ENCODE measurements around the gene OR2F1.

Gene OR2F1

GRCh38 chr7:143983960-143984359 is 29.3 kb downstream of the OR2F1 start:
- no peaks in the 10 kb centered on the region for H3K4me1 ChIP-seq (ENCODE audit: control insufficient read depth, insufficient read depth, low read length)
- H3K27ac ChIP-seq (ENCODE audit: low read depth, low read length): no peak overlapping the region
- no peaks in the 10 kb centered on the region for H3K27me3 ChIP-seq (ENCODE audit: control insufficient read depth, insufficient read depth, low read length)
- H3K9me3 ChIP-seq (ENCODE audit: control insufficient read depth, insufficient read depth, low read length): no peaks in the 10 kb centered on the region
- H3K4me3 ChIP-seq (ENCODE audit: low read depth, low read length): no peak overlapping the region
- no peaks in the 10 kb centered on the region for H3K36me3 ChIP-seq (ENCODE audit: control insufficient read depth, insufficient read depth, low read length)
- H3K9ac ChIP-seq (ENCODE audit: low read depth, low read length): no peak overlapping the region

DNA sequence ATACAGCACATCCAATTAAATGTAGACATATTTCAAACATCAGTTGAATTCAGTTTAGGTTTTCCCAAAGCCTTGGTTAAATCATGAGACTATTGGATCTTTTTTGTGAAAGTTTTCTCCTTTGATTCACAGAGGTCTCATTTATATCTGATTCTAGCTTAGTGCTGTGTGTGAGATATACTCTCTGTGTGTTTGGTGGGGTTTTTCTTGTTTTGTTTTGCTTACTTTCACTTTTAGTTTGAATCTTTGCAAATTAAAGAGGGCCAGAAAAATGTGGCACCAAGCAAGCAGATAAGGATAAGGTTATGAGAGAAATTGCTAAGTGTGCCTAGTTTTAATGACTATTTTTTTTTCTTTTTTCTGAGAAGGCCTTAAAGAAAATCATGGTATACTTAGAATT is 32.9 kb downstream of the OR2F1 start:
- no peaks in the 10 kb centered on the region for H3K4me1 ChIP-seq (ENCODE audit: control insufficient read depth, insufficient read depth, low read length)
- H3K9me3 ChIP-seq (ENCODE audit: control insufficient read depth, insufficient read depth, low read length): peaks cover 8% of the 10 kb centered on the region; the same call in 1 of the 2 replicates
- H3K4me3 ChIP-seq (ENCODE audit: low read depth, low read length): no peak overlapping the region
- no peaks in the 10 kb centered on the region for H3K36me3 ChIP-seq (ENCODE audit: control insufficient read depth, insufficient read depth, low read length)
- no peaks in the 10 kb centered on the region for H3K27me3 ChIP-seq (ENCODE audit: control insufficient read depth, insufficient read depth, low read length)
- H3K9ac ChIP-seq (ENCODE audit: low read depth, low read length): no peak overlapping the region
- H3K27ac ChIP-seq (ENCODE audit: low read depth, low read length): no peak overlapping the region

DNA sequence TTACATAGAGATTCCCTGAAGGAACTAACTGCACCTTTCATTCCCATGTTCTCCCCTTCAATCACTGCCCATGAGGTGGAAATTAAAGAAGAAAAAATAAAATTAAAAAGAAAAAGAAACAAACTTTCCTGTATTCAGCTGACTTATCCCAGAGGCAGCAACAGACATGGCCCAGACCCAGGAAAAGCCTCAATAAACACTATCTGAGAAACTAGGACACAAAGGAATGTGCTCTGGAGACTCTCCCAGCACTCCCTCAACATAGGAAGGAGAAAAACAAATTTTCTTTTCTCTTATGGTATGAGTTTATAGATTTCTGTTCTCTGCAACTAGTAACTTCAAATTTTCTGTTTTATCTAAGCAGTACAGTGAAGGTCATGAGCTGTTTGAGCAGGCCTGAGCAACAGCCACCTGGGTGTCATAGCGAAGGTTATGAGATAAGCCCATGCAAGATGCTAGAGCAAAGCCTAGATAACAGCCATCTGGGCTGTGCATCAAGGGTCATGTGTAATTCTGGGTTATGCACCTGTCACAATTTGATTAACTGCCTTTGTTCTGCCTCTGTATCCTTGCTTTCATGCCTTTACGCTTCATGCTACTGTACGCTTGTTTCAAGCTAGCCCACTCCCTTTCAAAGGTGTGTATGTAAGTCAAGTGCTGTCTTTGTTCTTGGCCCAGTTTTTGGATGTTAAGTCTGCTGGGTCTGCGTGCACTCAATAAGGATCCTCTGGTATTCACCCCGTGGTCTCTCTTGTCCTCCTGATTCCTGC is 34.5 kb downstream of the OR2F1 start:
- H3K27ac ChIP-seq (ENCODE audit: low read depth, low read length): no peak overlapping the region

DNA sequence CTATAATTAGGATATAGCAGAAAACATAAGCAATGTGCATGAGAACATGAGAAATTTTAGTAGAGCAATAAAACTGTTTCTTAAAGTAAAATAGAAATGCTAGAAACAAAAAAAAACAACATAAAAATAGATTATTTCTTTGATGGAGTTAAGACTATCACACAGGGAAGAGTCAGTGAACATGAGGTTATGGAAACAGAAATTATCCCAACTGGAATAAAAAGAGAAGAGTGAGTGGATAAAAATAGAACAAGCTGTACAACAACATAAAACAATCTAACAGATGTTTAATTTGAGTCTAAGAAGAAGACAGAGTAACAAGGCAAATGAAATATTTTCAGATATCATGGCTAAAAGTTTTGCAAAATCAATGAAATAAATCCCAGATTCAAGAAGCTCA is 38.0 kb downstream of the OR2F1 start:
- Histone ChIP-seq H3K27me3 (ENCODE audit: control insufficient read depth, insufficient read depth, low read length) (no peaks in the 10 kb centered on the region), H3K36me3 (ENCODE audit: control insufficient read depth, insufficient read depth, low read length) (no peaks in the 10 kb centered on the region)

More for the DNA sequence above, 34.5 kb downstream of the OR2F1 start:
- no peak overlapping the region for H3K9ac ChIP-seq (ENCODE audit: low read depth, low read length)
- H3K9me3 ChIP-seq (ENCODE audit: control insufficient read depth, insufficient read depth, low read length): peaks cover 8% of the 10 kb centered on the region; the same call in 1 of the 2 replicates
- H3K4me1 ChIP-seq (ENCODE audit: control insufficient read depth, insufficient read depth, low read length): no peaks in the 10 kb centered on the region
- H3K4me3 ChIP-seq (ENCODE audit: low read depth, low read length): no peak overlapping the region
- no peaks in the 10 kb centered on the region for H3K36me3 ChIP-seq (ENCODE audit: control insufficient read depth, insufficient read depth, low read length)
- no peaks in the 10 kb centered on the region for H3K27me3 ChIP-seq (ENCODE audit: control insufficient read depth, insufficient read depth, low read length)

DNA sequence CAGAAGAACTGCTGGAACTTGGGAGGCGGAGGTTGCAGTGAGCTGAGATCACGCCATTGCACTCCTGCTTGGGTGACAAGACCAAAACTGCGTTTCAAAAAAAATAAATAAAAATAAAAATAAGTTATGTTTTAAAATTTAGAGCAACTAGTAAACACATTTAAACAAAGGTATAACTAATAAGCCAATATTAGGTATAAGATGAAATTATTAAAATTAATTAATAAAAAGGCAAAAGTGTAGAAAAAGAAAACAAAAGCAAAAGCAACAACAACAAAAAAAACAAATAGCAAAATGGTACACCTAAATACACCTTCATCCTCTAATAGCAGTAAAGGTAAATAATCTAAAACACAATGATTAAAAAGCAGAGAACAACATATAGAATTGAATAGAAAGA is 39.3 kb downstream of the OR2F1 start:
- no peaks in the 10 kb centered on the region for H3K27me3 ChIP-seq (ENCODE audit: control insufficient read depth, insufficient read depth, low read length)
- no peak overlapping the region for H3K4me3 ChIP-seq (ENCODE audit: low read depth, low read length)
- no peak overlapping the region for H3K9ac ChIP-seq (ENCODE audit: low read depth, low read length)
- no peak overlapping the region for H3K27ac ChIP-seq (ENCODE audit: low read depth, low read length)
- peaks cover 8% of the 10 kb centered on the region; the same call in 1 of the 2 replicates for H3K9me3 ChIP-seq (ENCODE audit: control insufficient read depth, insufficient read depth, low read length)
- no peaks in the 10 kb centered on the region for H3K4me1 ChIP-seq (ENCODE audit: control insufficient read depth, insufficient read depth, low read length)
- no peaks in the 10 kb centered on the region for H3K36me3 ChIP-seq (ENCODE audit: control insufficient read depth, insufficient read depth, low read length)

More for the DNA sequence above, 38.0 kb downstream of the OR2F1 start:
- H3K4me3 ChIP-seq (ENCODE audit: low read depth, low read length): no peak overlapping the region
- no peak overlapping the region for H3K27ac ChIP-seq (ENCODE audit: low read depth, low read length)
- H3K9ac ChIP-seq (ENCODE audit: low read depth, low read length): no peak overlapping the region
- peaks cover 8% of the 10 kb centered on the region; the same call in 1 of the 2 replicates for H3K9me3 ChIP-seq (ENCODE audit: control insufficient read depth, insufficient read depth, low read length)
- no peaks in the 10 kb centered on the region for H3K4me1 ChIP-seq (ENCODE audit: control insufficient read depth, insufficient read depth, low read length)

DNA sequence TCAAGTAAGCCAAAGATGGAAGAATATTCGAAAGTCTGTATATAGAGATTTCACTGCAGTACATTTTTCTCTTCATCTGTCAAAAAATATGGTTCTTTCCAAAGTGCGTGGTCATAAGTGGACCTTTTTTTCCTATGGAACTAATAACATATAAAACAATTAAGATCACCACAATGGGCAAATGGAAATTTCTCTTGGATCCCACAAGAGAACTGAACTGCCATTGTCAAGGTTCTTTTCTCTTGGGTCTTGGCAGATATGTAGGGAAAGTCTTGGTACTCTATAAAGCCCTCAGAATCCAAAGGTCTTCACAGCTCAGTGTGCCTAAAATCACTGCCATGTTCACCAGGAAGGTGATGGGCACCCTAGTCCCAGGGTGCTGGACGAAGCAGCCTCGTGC is 45.4 kb downstream of the OR2F1 start, which contains the start of gene OR6B1:
TSS of gene OR6B1 (plus strand) at position 301 of the 400 bp plus-strand sequence. CDS start 3,677 bp downstream, outside the sequence.
- H3K9me3 ChIP-seq (ENCODE audit: control insufficient read depth, insufficient read depth, low read length): no peaks in the 10 kb centered on the region
- H3K27ac ChIP-seq (ENCODE audit: low read depth, low read length): no peak within 1 kb of the TSS
- H3K4me3 ChIP-seq (ENCODE audit: low read depth, low read length): no peak within 1 kb of the TSS
- H3K4me1 ChIP-seq (ENCODE audit: control insufficient read depth, insufficient read depth, low read length): no peaks in the 10 kb centered on the region
- no peaks in the 10 kb centered on the region for H3K36me3 ChIP-seq (ENCODE audit: control insufficient read depth, insufficient read depth, low read length)
- H3K27me3 ChIP-seq (ENCODE audit: control insufficient read depth, insufficient read depth, low read length): no peaks in the 10 kb centered on the region
- no peak within 1 kb of the TSS for H3K9ac ChIP-seq (ENCODE audit: low read depth, low read length)

DNA sequence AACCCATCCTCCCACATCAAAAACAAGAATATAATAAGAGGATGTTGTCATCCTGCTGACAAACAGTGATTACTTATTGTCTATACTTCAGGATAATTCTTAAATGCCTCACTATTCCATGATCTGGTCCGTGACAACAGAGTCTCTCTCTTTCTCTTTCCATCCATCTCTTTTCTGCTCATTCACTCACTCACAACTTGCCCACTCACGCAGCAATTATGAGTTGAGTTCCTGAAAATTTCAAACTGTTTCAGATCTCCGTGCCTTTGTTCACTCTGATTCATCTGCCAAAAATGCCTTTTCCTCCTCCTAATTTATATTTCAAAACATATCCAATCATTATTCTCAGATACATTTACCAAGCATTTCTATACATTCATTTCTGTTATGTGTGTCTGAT is 46.9 kb downstream of the OR2F1 start:
- Histone ChIP-seq H3K36me3 (ENCODE audit: control insufficient read depth, insufficient read depth, low read length) (no peaks in the 10 kb centered on the region), H3K4me1 (ENCODE audit: control insufficient read depth, insufficient read depth, low read length) (no peaks in the 10 kb centered on the region), H3K27ac (ENCODE audit: low read depth, low read length) (no peak overlapping the region), H3K27me3 (ENCODE audit: control insufficient read depth, insufficient read depth, low read length) (no peaks in the 10 kb centered on the region), H3K4me3 (ENCODE audit: low read depth, low read length) (no peak overlapping the region), H3K9me3 (ENCODE audit: control insufficient read depth, insufficient read depth, low read length) (no peaks in the 10 kb centered on the region), H3K9ac (ENCODE audit: low read depth, low read length) (no peak overlapping the region)

DNA sequence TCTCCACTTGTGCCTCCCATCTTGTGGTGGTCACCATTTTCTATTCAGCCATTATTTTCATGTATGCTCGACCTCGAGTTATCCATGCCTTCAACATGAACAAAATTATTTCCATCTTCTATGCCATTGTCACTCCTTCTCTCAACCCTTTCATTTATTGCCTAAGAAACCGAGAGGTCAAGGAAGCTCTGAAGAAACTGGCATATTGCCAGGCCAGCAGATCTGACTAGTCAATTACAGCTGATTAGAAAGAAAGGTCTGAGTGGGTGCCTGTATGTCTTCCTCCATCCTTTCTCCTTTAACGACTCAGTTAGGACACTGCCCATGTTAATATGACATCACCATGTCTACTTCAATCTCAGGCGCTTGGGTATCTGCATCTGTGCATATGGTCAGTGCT is 50.1 kb downstream of the OR2F1 start:
- Histone ChIP-seq H3K9me3 (ENCODE audit: control insufficient read depth, insufficient read depth, low read length) (peaks cover 14% of the 10 kb centered on the region), H3K9ac (ENCODE audit: low read depth, low read length) (no peak overlapping the region), H3K36me3 (ENCODE audit: control insufficient read depth, insufficient read depth, low read length) (no peaks in the 10 kb centered on the region), H3K27me3 (ENCODE audit: control insufficient read depth, insufficient read depth, low read length) (no peaks in the 10 kb centered on the region), H3K4me3 (ENCODE audit: low read depth, low read length) (no peak overlapping the region), H3K4me1 (ENCODE audit: control insufficient read depth, insufficient read depth, low read length) (no peaks in the 10 kb centered on the region), H3K27ac (ENCODE audit: low read depth, low read length) (no peak overlapping the region)

DNA sequence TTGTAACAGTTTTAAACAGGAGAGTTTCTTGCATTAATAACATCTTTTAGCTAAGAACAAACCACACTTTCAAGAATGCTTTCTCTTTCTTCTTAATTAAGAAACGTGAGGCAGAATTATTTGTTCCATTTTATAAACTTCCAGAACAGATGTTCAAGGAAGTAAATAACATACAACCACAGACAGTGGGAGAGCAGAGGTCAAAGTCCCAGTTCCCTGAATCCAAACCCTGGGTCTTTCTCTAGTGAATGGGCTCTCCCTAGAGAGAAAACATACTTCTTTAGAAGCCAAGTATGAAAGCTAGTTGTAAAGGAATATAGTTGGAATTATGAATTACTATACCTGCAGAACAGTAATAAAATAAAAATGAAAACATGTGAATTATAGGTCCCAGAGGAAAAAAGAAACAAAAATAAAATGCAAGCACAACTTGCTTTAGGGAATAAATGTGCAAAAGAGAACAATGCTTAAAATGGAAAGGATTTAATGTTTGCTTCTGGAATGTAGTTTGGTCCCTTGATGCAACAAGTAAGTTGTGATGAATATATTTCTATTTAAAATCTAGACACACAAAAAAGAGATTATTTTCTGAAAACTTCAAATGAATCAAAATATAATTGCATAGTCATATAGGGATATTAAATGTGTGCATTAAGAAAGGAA is 51.5 kb downstream of the OR2F1 start:
- H3K27me3 ChIP-seq (ENCODE audit: control insufficient read depth, insufficient read depth, low read length): no peaks in the 10 kb centered on the region

DNA sequence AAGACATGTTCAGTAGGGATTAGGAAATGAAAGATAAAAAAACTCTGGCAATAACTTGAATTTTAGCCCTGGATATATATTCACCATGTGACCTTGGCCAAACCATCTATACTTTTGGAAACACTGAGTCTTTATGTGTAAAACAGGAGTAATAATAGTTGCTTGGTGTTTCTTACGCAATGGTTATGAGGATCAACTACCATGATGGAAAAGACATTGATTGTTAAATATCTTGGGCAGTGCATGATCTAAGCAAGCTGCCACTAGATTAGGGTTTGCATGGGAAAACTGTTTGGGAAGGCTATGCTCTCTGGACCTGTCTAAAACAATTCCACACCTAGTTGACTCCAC is 52.0 kb downstream of the OR2F1 start:
- no peak overlapping the region for H3K27ac ChIP-seq (ENCODE audit: low read depth, low read length)
- no peak overlapping the region for H3K9ac ChIP-seq (ENCODE audit: low read depth, low read length)
- H3K36me3 ChIP-seq (ENCODE audit: control insufficient read depth, insufficient read depth, low read length): no peaks in the 10 kb centered on the region
- no peaks in the 10 kb centered on the region for H3K27me3 ChIP-seq (ENCODE audit: control insufficient read depth, insufficient read depth, low read length)
- no peak overlapping the region for H3K4me3 ChIP-seq (ENCODE audit: low read depth, low read length)
- peaks cover 19% of the 10 kb centered on the region for H3K9me3 ChIP-seq (ENCODE audit: control insufficient read depth, insufficient read depth, low read length)
- no peaks in the 10 kb centered on the region for H3K4me1 ChIP-seq (ENCODE audit: control insufficient read depth, insufficient read depth, low read length)

More for the DNA sequence above, 51.5 kb downstream of the OR2F1 start:
- no peak overlapping the region for H3K9ac ChIP-seq (ENCODE audit: low read depth, low read length)
- peaks cover 17% of the 10 kb centered on the region for H3K9me3 ChIP-seq (ENCODE audit: control insufficient read depth, insufficient read depth, low read length)
- no peak overlapping the region for H3K4me3 ChIP-seq (ENCODE audit: low read depth, low read length)
- no peak overlapping the region for H3K27ac ChIP-seq (ENCODE audit: low read depth, low read length)
- no peaks in the 10 kb centered on the region for H3K4me1 ChIP-seq (ENCODE audit: control insufficient read depth, insufficient read depth, low read length)
- H3K36me3 ChIP-seq (ENCODE audit: control insufficient read depth, insufficient read depth, low read length): no peaks in the 10 kb centered on the region

- Histone ChIP-seq H3K27me3 (ENCODE audit: control insufficient read depth, insufficient read depth, low read length) (no peaks in the 10 kb centered on the region), H3K36me3 (ENCODE audit: control insufficient read depth, insufficient read depth, low read length) (no peaks in the 10 kb centered on the region), H3K9me3 (ENCODE audit: control insufficient read depth, insufficient read depth, low read length) (peaks cover 22% of the 10 kb centered on the region), H3K9ac (ENCODE audit: low read depth, low read length) (no peak overlapping the region), H3K27ac (ENCODE audit: low read depth, low read length) (no peak overlapping the region), H3K4me3 (ENCODE audit: low read depth, low read length) (no peak overlapping the region), H3K4me1 (ENCODE audit: control insufficient read depth, insufficient read depth, low read length) (no peaks in the 10 kb centered on the region)
Measured at GRCh38 chr7:144009361-144009760, 54.7 kb downstream of the OR2F1 start.

Measured in HUES48 (cell line).